HG03575 (cell line): Measurements from ENCODE around the gene DHX9.
"Not testable (repeated sequence)": the region's sequence is repeated elsewhere in the genome, so short reads cannot be mapped to it uniquely, and the experiment has no call there.

Experiments
- ATAC-seq: cut with Tn5 transposase; IDR thresholded peaks from one replicate; pipeline ENCODE4 v1.9.1; 2021; ENCODE audit not compliant: unreplicated experiment, insufficient number of reproducible peaks, low FRiP score; ENCODE audit errors: extremely low read depth

Gene DHX9

GRCh38 chr1:182877842-182878241 is 38.7 kb downstream of the DHX9 start:
- ATAC-seq, result no peak

GRCh38 chr1:182884872-182885271 is 45.7 kb downstream of the DHX9 start:
- ATAC-seq, result no peak

GRCh38 chr1:182885591-182885990 is 46.4 kb downstream of the DHX9 start:
- ATAC-seq, result no peak

DNA sequence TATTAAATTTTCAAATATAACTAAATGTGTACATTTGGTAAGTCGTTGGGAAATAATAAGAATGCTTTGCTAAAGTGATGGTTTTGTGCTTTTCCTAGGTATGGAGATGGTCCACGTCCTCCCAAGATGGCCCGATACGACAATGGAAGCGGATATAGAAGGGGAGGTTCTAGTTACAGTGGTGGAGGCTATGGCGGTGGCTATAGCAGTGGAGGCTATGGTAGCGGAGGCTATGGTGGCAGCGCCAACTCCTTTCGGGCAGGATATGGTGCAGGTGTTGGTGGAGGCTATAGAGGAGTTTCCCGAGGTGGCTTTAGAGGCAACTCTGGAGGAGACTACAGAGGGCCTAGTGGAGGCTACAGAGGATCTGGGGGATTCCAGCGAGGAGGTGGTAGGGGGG is 47.8 kb downstream of the DHX9 start:
- ATAC-seq, result no peak

GRCh38 chr1:182888736-182889531 is 49.8 kb downstream of the DHX9 start:
- no peak for ATAC-seq

GRCh38 chr1:182889997-182890396 is 50.9 kb downstream of the DHX9 start:
- no peak for ATAC-seq

- no peak for ATAC-seq
Observed at GRCh38 chr1:182890927-182891610, 51.9 kb downstream of the DHX9 start.

GRCh38 chr1:182897696-182898095 is 58.5 kb downstream of the DHX9 start:
- no peak for ATAC-seq

- ATAC-seq, result not testable (repeated sequence)
Observed at GRCh38 chr1:182901946-182902345, 62.8 kb downstream of the DHX9 start.

- no peak for ATAC-seq
Observed at GRCh38 chr1:182905321-182905720, 66.2 kb downstream of the DHX9 start.

DNA sequence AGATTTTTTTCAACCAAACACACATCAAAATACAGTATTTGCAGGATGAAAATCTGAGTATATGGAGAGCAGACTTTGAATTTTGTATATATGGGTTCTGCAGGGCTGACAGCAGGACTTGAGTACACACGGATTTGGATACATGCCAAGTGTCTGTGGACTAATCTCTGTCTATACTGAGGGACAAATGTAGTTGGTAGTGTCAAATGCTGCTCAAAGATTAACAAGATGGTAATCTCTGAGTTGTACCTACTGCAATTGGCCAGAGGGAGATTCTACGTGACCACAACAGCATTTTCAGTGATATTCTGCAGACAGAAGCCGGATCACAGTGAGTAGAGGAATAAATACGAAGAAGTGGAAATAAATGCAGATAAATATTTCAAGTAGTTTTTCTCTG is 70.4 kb downstream of the DHX9 start:
- ATAC-seq, result no peak

DNA sequence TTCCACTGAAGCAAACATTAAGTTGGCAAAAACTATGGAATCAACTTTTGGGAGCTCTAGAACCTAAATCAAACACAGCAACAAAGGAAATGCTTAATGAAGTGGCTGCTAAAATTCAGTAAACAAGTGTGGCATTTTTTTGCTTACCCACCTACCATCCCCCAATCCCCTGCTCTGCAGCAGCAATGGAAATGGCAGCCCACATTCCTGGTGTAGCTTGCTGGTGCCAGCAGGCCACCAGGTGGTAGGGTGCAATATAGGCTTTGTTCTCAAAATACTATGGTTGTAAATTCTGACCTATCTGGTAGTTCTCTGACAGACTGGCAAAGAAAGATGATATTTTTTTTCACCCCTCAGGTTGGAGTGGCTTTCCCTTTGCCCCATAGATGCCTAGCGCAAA is 71.0 kb downstream of the DHX9 start:
- no peak for ATAC-seq

GRCh38 chr1:182913401-182913800 is 74.3 kb downstream of the DHX9 start:
- no peak for ATAC-seq

GRCh38 chr1:182917378-182917777 is 78.2 kb downstream of the DHX9 start:
- no peak for ATAC-seq

- no peak for ATAC-seq
Observed at GRCh38 chr1:182925661-182926060, 86.5 kb downstream of the DHX9 start.

GRCh38 chr1:182927693-182928433 is 88.7 kb downstream of the DHX9 start:
- ATAC-seq, result no peak

GRCh38 chr1:182930985-182931384 is 91.8 kb downstream of the DHX9 start:
- ATAC-seq, result no peak

DNA sequence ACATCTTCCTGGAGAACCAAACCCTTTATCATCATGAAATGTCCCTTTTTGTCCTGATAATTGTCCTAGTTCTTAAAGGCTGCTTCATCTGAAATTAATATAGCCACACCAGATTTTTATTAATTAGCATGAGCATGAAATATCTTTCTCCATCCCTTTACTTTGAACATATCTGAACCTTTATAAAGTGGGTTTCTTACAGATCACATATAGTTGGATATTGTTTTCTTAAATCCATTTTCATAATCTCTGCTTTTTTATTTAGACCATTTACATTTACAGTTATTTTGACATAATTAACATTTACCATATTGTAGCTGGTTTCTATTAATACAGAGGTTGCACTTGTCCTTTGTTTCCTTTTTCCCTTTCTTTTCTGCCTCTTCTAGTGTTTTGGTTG is 96.6 kb downstream of the DHX9 start:
- ATAC-seq, result no peak
